ENCODE data around the gene VPS41. TPM values are rescaled to one million over a fixed set of nuclear protein-coding genes. Genes with fewer than 3 reads are reported as not detected.

Gene VPS41
- total RNA-seq, 1 donor from 2014 or later, result 91.8 TPM

GRCh38 chr7:38846280-38846679 lies 62.7 kb downstream of the VPS41 start:
- DNase-seq (no peak), ATAC-seq (ENCODE audit: low read depth) (no peak)
- CTCF ChIA-PET, result no interaction called here
- Mint-ChIP-seq H3K4me1 (peaks cover 15% of the 10 kb centered on the region), H3K27ac (no peak overlapping the region), H3K4me3 (no peak overlapping the region), H3K27me3 (no peaks in the 10 kb centered on the region), H3K9me3 (no peaks in the 10 kb centered on the region), H3K36me3 (ENCODE audit: low read depth) (peaks cover 8% of the 10 kb centered on the region)
- TF ChIP-seq CTCF (IDR thresholded peaks at IDR 0.05), result no peak
- POLR2A ChIA-PET, result no interaction called here
- intact Hi-C loops (cut with micrococcal nuclease), result no loop called here

GRCh38 chr7:38844952-38845563 lies 63.9 kb downstream of the VPS41 start:
- intact Hi-C loops (cut with micrococcal nuclease), result no loop called here
- H3K9me3 Mint-ChIP-seq, result no peaks in the 10 kb centered on the region
- no peak for ATAC-seq (ENCODE audit: low read depth)
- CTCF ChIA-PET, result no interaction called here
- H3K4me1 Mint-ChIP-seq, result peaks cover 18% of the 10 kb centered on the region
- H3K4me3 Mint-ChIP-seq, result no peak overlapping the region
- no peak for DNase-seq
- no peaks in the 10 kb centered on the region for H3K27me3 Mint-ChIP-seq
- TF ChIP-seq CTCF (IDR thresholded peaks at IDR 0.05), result no peak
- H3K27ac Mint-ChIP-seq, result no peak overlapping the region
- POLR2A ChIA-PET, result interaction anchor here (0.6 kb wide), 1 partner anchor 119 kb away, joined by 3 read pairs; no protein-coding TSS in a partner anchor
- H3K36me3 Mint-ChIP-seq (ENCODE audit: low read depth), result peaks cover 10% of the 10 kb centered on the region

DNA sequence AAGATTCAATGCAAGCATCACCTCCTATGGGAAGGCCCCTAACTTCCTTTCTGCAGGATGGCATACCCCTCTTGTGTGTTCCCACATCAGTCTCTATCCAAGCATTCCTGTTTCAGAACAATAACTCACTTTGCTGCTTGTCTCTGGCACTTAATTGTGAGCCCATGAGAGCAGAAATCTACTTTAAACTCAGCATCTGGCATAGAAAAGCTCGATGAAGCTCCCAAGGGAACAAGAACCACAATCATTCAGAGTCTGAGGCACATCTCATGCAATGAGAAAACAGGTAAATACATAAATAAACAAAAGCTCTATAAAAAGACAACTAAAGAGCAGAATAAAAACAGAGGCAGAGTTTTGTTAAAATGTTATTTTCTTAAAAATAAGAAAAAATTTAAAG lies 66.2 kb downstream of the VPS41 start:
- ATAC-seq (ENCODE audit: low read depth), result no peak
- POLR2A ChIA-PET, result interaction anchor here (0.6 kb wide), 1 partner anchor 892 kb away, joined by 3 read pairs; no protein-coding TSS in a partner anchor
- no peak for TF ChIP-seq CTCF (IDR thresholded peaks at IDR 0.05)

DNA sequence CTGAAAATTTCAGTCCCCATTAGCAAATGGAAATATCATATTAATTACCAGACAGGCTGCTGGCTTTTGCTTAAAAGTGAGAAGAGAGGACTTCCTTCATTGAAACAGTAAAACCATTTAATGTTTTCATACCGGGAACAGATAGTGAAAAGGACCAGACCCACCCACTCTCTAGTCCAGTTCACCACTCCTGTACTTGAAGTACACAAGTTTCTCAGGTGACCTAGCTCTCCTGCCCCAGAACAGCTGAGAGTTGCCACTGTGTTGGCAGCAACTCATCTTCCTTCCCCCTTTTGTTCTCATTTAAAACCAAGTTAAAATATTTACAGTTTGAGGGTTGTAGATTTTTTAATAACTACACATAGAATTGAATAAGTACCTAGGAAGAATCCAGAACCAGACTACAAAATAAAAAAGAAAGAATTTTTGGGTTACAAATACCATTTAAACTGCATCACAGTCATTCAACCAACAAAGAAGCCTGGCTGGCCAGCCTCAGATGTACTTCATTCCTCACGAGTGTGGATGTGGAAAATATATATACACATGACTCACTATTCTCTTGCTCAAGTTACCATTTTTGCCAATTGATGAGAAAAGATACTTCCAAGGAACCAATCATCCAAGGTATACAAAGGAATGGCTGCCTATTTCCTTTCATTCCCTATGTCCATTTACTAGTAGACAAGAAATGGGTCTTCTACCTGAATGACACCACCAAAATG lies 68.1 kb downstream of the VPS41 start:
- peaks cover 11% of the 10 kb centered on the region for H3K36me3 Mint-ChIP-seq (ENCODE audit: low read depth)
- POLR2A ChIA-PET, result no interaction called here
- H3K27ac Mint-ChIP-seq, result no peak overlapping the region
- no peak for TF ChIP-seq CTCF (IDR thresholded peaks at IDR 0.05)
- H3K27me3 Mint-ChIP-seq, result no peaks in the 10 kb centered on the region
- intact Hi-C loops (cut with micrococcal nuclease), result no loop called here
- peaks cover 24% of the 10 kb centered on the region for H3K4me1 Mint-ChIP-seq
- no peak overlapping the region for H3K4me3 Mint-ChIP-seq
- H3K9me3 Mint-ChIP-seq, result no peaks in the 10 kb centered on the region
- ATAC-seq (ENCODE audit: low read depth) (no peak), DNase-seq (no peak)
- CTCF ChIA-PET, result no interaction called here

More for the DNA sequence above, 66.2 kb downstream of the VPS41 start:
- CTCF ChIA-PET, result no interaction called here
- Mint-ChIP-seq H3K4me3 (no peak overlapping the region), H3K27me3 (no peaks in the 10 kb centered on the region), H3K4me1 (peaks cover 19% of the 10 kb centered on the region), H3K27ac (no peak overlapping the region), H3K36me3 (ENCODE audit: low read depth) (peaks cover 8% of the 10 kb centered on the region), H3K9me3 (no peaks in the 10 kb centered on the region)
- intact Hi-C loops (cut with micrococcal nuclease), result no loop called here
- DNase-seq, result no peak

DNA sequence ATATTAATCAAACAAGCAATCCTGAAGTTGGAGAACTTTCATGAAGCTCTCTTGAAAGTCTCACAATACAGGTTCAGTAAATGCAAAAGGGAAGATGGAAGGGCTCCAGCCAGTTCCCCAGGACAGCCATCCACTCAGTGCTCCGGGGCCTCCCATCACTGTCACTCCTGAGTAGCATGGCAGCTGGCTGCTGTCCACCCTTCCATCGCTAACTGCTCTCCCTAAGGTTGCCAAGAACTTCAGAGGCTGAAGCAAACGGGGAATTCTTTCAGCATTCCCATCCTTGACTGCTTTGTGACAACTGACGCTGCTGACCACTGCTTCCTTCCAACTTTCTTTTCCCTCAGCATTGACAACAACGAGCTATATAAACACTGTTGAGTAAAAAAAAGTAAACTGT lies 69.1 kb downstream of the VPS41 start:
- H3K27ac Mint-ChIP-seq, result no peak overlapping the region
- POLR2A ChIA-PET, result no interaction called here
- no peak for TF ChIP-seq CTCF (IDR thresholded peaks at IDR 0.05)
- intact Hi-C loops (cut with micrococcal nuclease), result no loop called here
- ATAC-seq (ENCODE audit: low read depth), result no peak
- peaks cover 26% of the 10 kb centered on the region for H3K4me1 Mint-ChIP-seq
- DNase-seq, result no peak
- CTCF ChIA-PET, result no interaction called here
- no peaks in the 10 kb centered on the region for H3K9me3 Mint-ChIP-seq
- no peaks in the 10 kb centered on the region for H3K27me3 Mint-ChIP-seq
- no peak overlapping the region for H3K4me3 Mint-ChIP-seq
- H3K36me3 Mint-ChIP-seq (ENCODE audit: low read depth), result peaks cover 11% of the 10 kb centered on the region

Data from activated B cell treated with CpG ODN at 0.5 μM for 24 hours (primary cell).